Endothelial cell of umbilical vein (primary cell): Measurements from ENCODE around the gene FOXF1. TPM values are rescaled to one million over a fixed set of nuclear protein-coding genes. Genes with fewer than 3 reads are reported as not detected.

Source experiments
- BruUV-seq: library from RNA; stranded (reverse); fragments of 400-500 nt; replicated peaks from 2 replicates; lab custom pipeline; 2021; lab: Mats Ljungman, UMichigan
- CTCF ChIA-PET: fragments of 300-600, 350-600 bp; sonication (Branson Sonifier 250); formaldehyde crosslinking; loops from one replicate; lab custom pipeline; 2021; ENCODE audit warnings: antibody characterized with exemption, inconsistent platforms; lab: Charles Lee
- POLR2A ChIA-PET: fragments of 300-600, 350-600 bp; sonication (Branson Sonifier 250); formaldehyde crosslinking; loops from one replicate; lab custom pipeline; 2021; ENCODE audit warnings: antibody characterized with exemption, inconsistent platforms; lab: Charles Lee
- DNase-seq: peaks from one replicate; pipeline ENCODE4 v3.0.0-alpha.2; 2011; ENCODE audit warnings: low read depth, low spot score
- FAIRE-seq: peaks from 2 replicates; lab custom pipeline; 2011; peaks lifted over from hg19 to GRCh38; lab: Jason Lieb, UNC
- H2AFZ ChIP-seq: 2 replicates; pipeline ENCODE4 v1.6.0; 2012; ENCODE audit warnings: low read depth, low read length, control low read depth, inconsistent platforms
- H3K27ac ChIP-seq: 2 replicates; pipeline ENCODE4 v1.5.1; 2011; ENCODE audit warnings: low read depth, mild to moderate bottlenecking, control low read depth, low read length, moderate library complexity; ENCODE audit not compliant: insufficient read depth
- H3K27me3 ChIP-seq, 2 experiments: 2 replicates each; pipeline versions ENCODE4 v1.6.0 to v1.6.1; 2011; ENCODE audit warnings: low read length in 2 of 2, mixed read lengths in 1 of 2; ENCODE audit not compliant: control insufficient read depth in 2 of 2, insufficient read depth in 2 of 2
- H3K36me3 ChIP-seq, 2 experiments: 2 replicates in 1 of 2; 3 replicates in 1 of 2; pipeline ENCODE4 v1.5.1; 2011; ENCODE audit warnings: low read length in 2 of 2, mild to moderate bottlenecking in 1 of 2, moderate library complexity in 1 of 2; ENCODE audit not compliant: control insufficient read depth in 2 of 2, insufficient read depth in 2 of 2; ENCODE audit errors: extremely low read depth in 1 of 2
- H3K4me1 ChIP-seq: 3 replicates; pipeline ENCODE4 v1.5.1; 2011; ENCODE audit warnings: mild to moderate bottlenecking, low read length; ENCODE audit not compliant: control insufficient read depth, insufficient read depth; ENCODE audit errors: extremely low read depth
- H3K4me2 ChIP-seq: 2 replicates; pipeline ENCODE4 v1.6.1; 2011; ENCODE audit warnings: low read length, control low read depth, mixed read lengths; ENCODE audit not compliant: insufficient read depth
- H3K4me3 ChIP-seq, 3 experiments: fragments of 200-600 bp in 1 of 3; sonication (generic), shearing (Covaris generic) in 1 of 3; replicated peaks in 1 of 3; 2 replicates each; pipeline ENCODE4 v1.5.1; 2011 to 2016; ENCODE audit warnings: control low read depth in 3 of 3, low read length in 3 of 3, mild to moderate bottlenecking in 2 of 3, inconsistent platforms in 1 of 3, low read depth in 1 of 3, moderate library complexity in 1 of 3; ENCODE audit not compliant: insufficient read depth in 1 of 3
- H3K79me2 ChIP-seq: 2 replicates; pipeline ENCODE4 v1.6.0; 2012; ENCODE audit warnings: low read length, inconsistent platforms; ENCODE audit not compliant: control insufficient read depth, insufficient read depth
- H3K9ac ChIP-seq: replicated peaks from 2 replicates; pipeline ENCODE3; 2011; ENCODE audit warnings: low read length, control low read depth; ENCODE audit not compliant: insufficient read depth; ENCODE audit errors: extremely low read depth
- H3K9me1 ChIP-seq: replicated peaks from 3 replicates; pipeline ENCODE4 v1.6.0; 2011; ENCODE audit warnings: mild to moderate bottlenecking, low read length; ENCODE audit not compliant: control insufficient read depth, insufficient read depth; ENCODE audit errors: extremely low read depth
- H3K9me3 ChIP-seq: replicated peaks from 2 replicates; pipeline ENCODE4 v1.5.1; 2012; ENCODE audit warnings: low read length, inconsistent platforms; ENCODE audit not compliant: control insufficient read depth, insufficient read depth
- H4K20me1 ChIP-seq: replicated peaks from 2 replicates; pipeline ENCODE3; 2011; ENCODE audit warnings: mild to moderate bottlenecking, low read length; ENCODE audit not compliant: control insufficient read depth, insufficient read depth; ENCODE audit errors: extremely low read depth
- EZH2 ChIP-seq: IDR thresholded peaks from 2 replicates; pipeline ENCODE4 v1.6.1; 2012; ENCODE audit warnings: borderline replicate concordance, low read depth, mild to moderate bottlenecking, moderate library complexity, low read length, inconsistent platforms; ENCODE audit not compliant: severe bottlenecking
- FOS ChIP-seq: IDR thresholded peaks from 2 replicates; pipeline ENCODE4 v1.6.1; 2011; ENCODE audit warnings: mild to moderate bottlenecking, low read length, moderate library complexity, borderline replicate concordance; ENCODE audit not compliant: insufficient read depth
- GATA2 ChIP-seq: IDR thresholded peaks from 2 replicates; pipeline ENCODE4 v1.7.0; 2011; ENCODE audit warnings: low read depth, mild to moderate bottlenecking, moderate library complexity, mixed read lengths, low read length; ENCODE audit not compliant: insufficient read length, insufficient read depth
- JUN ChIP-seq: IDR thresholded peaks from 2 replicates; pipeline ENCODE4 v1.6.1; 2011; ENCODE audit warnings: borderline replicate concordance, low read depth; ENCODE audit not compliant: insufficient read length, insufficient read depth
- MYC ChIP-seq: IDR thresholded peaks from one replicate; pipeline ENCODE4 v1.6.1; 2011; ENCODE audit warnings: mild to moderate bottlenecking, low read depth, low read length
- POLR2A ChIP-seq: IDR thresholded peaks from 2 replicates; pipeline ENCODE4 v1.6.1; 2012; ENCODE audit warnings: low read depth, mild to moderate bottlenecking, control low read depth, low read length
- POLR2AphosphoS5 ChIP-seq: IDR thresholded peaks from 2 replicates; pipeline ENCODE4 v1.6.1; 2012; ENCODE audit warnings: low read depth, mild to moderate bottlenecking, control low read depth, low read length, moderate library complexity; ENCODE audit not compliant: insufficient read depth
- dilution Hi-C: fragments of 300-500 bp; cut with MboI; formaldehyde crosslinking; loops from one replicate; pipeline ENCODE4 v1.15.0; 2019; ENCODE audit warnings: low sequenced_read_pairs; ENCODE audit not compliant: extremely low pct_ligation_motif_present
- intact Hi-C: fragments of 100-400 bp; cut with micrococcal nuclease; formaldehyde crosslinking; loops from one replicate; pipeline ENCODE4 v1.10.0; 2022
- polyA plus RNA-seq, 4 experiments: library from polyadenylated mRNA; depleted of rRNA in 3 of 4; stranded (reverse) in 3 of 4; unstranded in 1 of 4; fragments of >200 nt; gene quantifications; 2 replicates each; pipeline versions ENCODE4 v1.2.1 to v1.2.3, GENCODE V29; 2011 to 2012; ENCODE audit warnings: missing spikeins in 1 of 4
- total RNA-seq: library from RNA; stranded (reverse); gene quantifications from 2 replicates; pipeline ENCODE4 v1.2.3, GENCODE V29; 2021
- TF ChIP-seq, protein P1 (sequence below), 2 donors: IDR thresholded peaks; 1 replicate in 1 of 2; 2 replicates in 1 of 2; pipeline ENCODE4 v1.5.1; 2011; ENCODE audit warnings: low read length in 2 of 2, mild to moderate bottlenecking in 2 of 2, moderate library complexity in 2 of 2, control low read depth in 1 of 2, inconsistent platforms in 1 of 2, low read depth in 1 of 2; ENCODE audit not compliant: insufficient read depth in 1 of 2; ENCODE audit errors: extremely low read depth in 1 of 2
- TF ChIP-seq, protein P2 (sequence below): IDR thresholded peaks from 2 replicates; pipeline ENCODE4 v1.6.1; 2011; ENCODE audit not compliant: insufficient read depth, insufficient read length

Gene FOXF1
- total and polyA plus RNA-seq, 2 donors (not counting 3 experiments of a cell fraction or from before 2014, with no cell fraction given), result 1.0 to 1.1 TPM

DNA sequence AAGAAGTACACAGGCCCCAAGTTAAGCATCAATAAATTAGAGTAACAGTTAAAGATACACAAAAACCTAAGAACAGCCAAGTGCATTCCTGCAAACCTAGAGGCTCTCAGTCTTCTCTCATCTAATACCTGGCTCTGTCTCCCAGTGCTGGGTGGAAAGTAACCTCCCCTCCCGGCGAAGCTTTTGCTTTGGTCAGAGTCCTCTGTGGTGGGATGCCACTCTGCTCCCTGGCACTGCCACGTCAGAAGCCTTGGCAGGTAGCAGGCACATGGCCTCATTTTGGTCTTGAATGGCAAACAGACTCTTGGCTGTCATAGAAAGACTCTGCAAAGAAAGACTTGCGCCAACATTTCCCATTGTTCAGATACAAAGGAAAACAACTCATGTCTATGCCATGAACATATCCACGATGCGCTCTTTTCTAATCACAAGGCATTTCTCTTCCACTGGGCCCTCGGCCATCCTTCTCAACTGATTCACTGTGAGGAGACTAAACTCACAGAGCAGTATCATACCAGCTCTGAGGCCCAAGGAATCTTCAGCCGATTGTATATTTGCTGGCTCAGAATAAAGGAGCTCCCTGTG is 23.5 kb downstream of the FOXF1 start:
- Histone ChIP-seq H3K9me1 (no peaks in the 10 kb centered on the region), H4K20me1 (no peaks in the 10 kb centered on the region), H3K9me3 (no peaks in the 10 kb centered on the region), H3K4me2 (no peak overlapping the region), H3K27me3 (no peaks in the 10 kb centered on the region), H3K4me1 (no peaks in the 10 kb centered on the region), H3K36me3 (peaks cover 0 to 15% of the 10 kb centered on the region in 2 experiments), H3K9ac (no peak overlapping the region), H2AFZ (no peak overlapping the region), H3K79me2 (no peaks in the 10 kb centered on the region), H3K27ac (no peak overlapping the region), H3K4me3 (no peak overlapping the region)
- ChIA-PET POLR2A (no interaction called here), CTCF (interaction anchor here (1.2 to 1.3 kb wide), 2 partner anchors 16 to 461 kb away, joined by 4 read pairs; no protein-coding TSS in a partner anchor)
- no peak for DNase-seq
- dilution Hi-C loops (no loop called here), intact Hi-C loops (no loop called here)
- TF ChIP-seq, protein P1, sequence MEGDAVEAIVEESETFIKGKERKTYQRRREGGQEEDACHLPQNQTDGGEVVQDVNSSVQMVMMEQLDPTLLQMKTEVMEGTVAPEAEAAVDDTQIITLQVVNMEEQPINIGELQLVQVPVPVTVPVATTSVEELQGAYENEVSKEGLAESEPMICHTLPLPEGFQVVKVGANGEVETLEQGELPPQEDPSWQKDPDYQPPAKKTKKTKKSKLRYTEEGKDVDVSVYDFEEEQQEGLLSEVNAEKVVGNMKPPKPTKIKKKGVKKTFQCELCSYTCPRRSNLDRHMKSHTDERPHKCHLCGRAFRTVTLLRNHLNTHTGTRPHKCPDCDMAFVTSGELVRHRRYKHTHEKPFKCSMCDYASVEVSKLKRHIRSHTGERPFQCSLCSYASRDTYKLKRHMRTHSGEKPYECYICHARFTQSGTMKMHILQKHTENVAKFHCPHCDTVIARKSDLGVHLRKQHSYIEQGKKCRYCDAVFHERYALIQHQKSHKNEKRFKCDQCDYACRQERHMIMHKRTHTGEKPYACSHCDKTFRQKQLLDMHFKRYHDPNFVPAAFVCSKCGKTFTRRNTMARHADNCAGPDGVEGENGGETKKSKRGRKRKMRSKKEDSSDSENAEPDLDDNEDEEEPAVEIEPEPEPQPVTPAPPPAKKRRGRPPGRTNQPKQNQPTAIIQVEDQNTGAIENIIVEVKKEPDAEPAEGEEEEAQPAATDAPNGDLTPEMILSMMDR (IDR thresholded peaks at IDR 0.05; ENCODE audit: extremely low read depth in 1 of 2, insufficient read depth in 1 of 2, low read depth in 1 of 2, low read length in 2 of 2), result no peak
- TF ChIP-seq MYC (no peak), JUN (no peak), FOS (no peak), POLR2AphosphoS5 (no peak), EZH2 (no peak), POLR2A (no peak), GATA2 (no peak)
- TF ChIP-seq, protein P2, sequence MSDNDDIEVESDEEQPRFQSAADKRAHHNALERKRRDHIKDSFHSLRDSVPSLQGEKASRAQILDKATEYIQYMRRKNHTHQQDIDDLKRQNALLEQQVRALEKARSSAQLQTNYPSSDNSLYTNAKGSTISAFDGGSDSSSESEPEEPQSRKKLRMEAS, result no peak
- no peak for FAIRE-seq
- BruUV-seq, result no TSS peak
